Retinal pigment epithelial cell (primary cell): Measurements from ENCODE around the gene SLC25A23.
A peak's percentile ranks its signal among the peaks of the same experiment; 100 is the strongest.

Experiments used
- DNase-seq: peaks from one replicate; pipeline ENCODE4 v3.0.0-alpha.2; 2010; ENCODE audit warnings: low read depth
- H3K4me3 ChIP-seq: 2 replicates; pipeline ENCODE4 v1.5.1; 2011; ENCODE audit warnings: mild to moderate bottlenecking, low read length, control low read depth, moderate library complexity
- CTCF ChIP-seq: conservative IDR thresholded peaks from 2 replicates; pipeline ENCODE4 v1.5.1; 2011; ENCODE audit warnings: low read depth, low read length, control low read depth, inconsistent platforms

The SLC25A23 gene

GRCh38 chr19:6413721-6414643 lies 45.6 kb downstream of the SLC25A23 start:
- no peak for TF ChIP-seq CTCF

GRCh38 chr19:6413291-6413690 lies 46.3 kb downstream of the SLC25A23 start:
- DNase-seq = no peak
- H3K4me3 ChIP-seq = no peak overlapping the region
- no peak for TF ChIP-seq CTCF

More at GRCh38 chr19:6413721-6414643, 45.6 kb downstream of the SLC25A23 start:
- no peak overlapping the region for H3K4me3 ChIP-seq
- DNase-seq = no peak

GRCh38 chr19:6412447-6413091 lies 47.0 kb downstream of the SLC25A23 start:
- no peak for DNase-seq
- H3K4me3 ChIP-seq = no peak overlapping the region
- peak; percentile 85 for TF ChIP-seq CTCF

GRCh38 chr19:6412061-6412446 lies 47.5 kb downstream of the SLC25A23 start:
- no peak overlapping the region for H3K4me3 ChIP-seq
- no peak for TF ChIP-seq CTCF
- DNase-seq = no peak

- no peak for DNase-seq
- no peak overlapping the region for H3K4me3 ChIP-seq
- TF ChIP-seq CTCF = no peak
Observed at GRCh38 chr19:6409346-6409745, 50.2 kb downstream of the SLC25A23 start.

- TF ChIP-seq CTCF = no peak
- no peak for DNase-seq
- no peak overlapping the region for H3K4me3 ChIP-seq
Observed at GRCh38 chr19:6406401-6406800, 53.2 kb downstream of the SLC25A23 start.
